ENCODE data around the gene PELI1. TPM values are rescaled to one million over a fixed set of nuclear protein-coding genes. Genes with fewer than 3 reads are reported as not detected.
A peak's percentile ranks its signal among the peaks of the same experiment; 100 is the strongest.

PELI1 gene
- total and polyA plus RNA-seq, 2 donors from 2014 or later, result 4.6 to 36.9 TPM

GRCh38 chr2:64140665-64141200, 3.5 kb downstream of the PELI1 start:
- Histone ChIP-seq H3K4me3 (ENCODE audit: low read length in 3 of 3) (no peak overlapping the region), H3K27ac (ENCODE audit: low read depth in 2 of 2, low read length in 2 of 2) (no peak overlapping the region), H3K36me3 (ENCODE audit: control insufficient read depth in 2 of 3, insufficient read depth in 3 of 3, low read length in 3 of 3) (no peaks in the 10 kb centered on the region), H3K9ac (ENCODE audit: low read length in 3 of 3) (no peak overlapping the region), H3K27me3 (ENCODE audit: control insufficient read depth, insufficient read depth, low read length) (no peaks in the 10 kb centered on the region), H3K4me1 (ENCODE audit: control insufficient read depth in 2 of 3, insufficient read depth in 2 of 3, low read depth in 1 of 3, low read length in 3 of 3) (peaks cover 0 to 2% (median 2%) of the 10 kb centered on the region in 3 donors), H3K9me3 (ENCODE audit: control insufficient read depth in 2 of 3, insufficient read depth in 1 of 3, low read length in 3 of 3) (no peaks in the 10 kb centered on the region)
- intact Hi-C loops (cut with DNase I), result no loop called here
- TF ChIP-seq, protein P1, sequence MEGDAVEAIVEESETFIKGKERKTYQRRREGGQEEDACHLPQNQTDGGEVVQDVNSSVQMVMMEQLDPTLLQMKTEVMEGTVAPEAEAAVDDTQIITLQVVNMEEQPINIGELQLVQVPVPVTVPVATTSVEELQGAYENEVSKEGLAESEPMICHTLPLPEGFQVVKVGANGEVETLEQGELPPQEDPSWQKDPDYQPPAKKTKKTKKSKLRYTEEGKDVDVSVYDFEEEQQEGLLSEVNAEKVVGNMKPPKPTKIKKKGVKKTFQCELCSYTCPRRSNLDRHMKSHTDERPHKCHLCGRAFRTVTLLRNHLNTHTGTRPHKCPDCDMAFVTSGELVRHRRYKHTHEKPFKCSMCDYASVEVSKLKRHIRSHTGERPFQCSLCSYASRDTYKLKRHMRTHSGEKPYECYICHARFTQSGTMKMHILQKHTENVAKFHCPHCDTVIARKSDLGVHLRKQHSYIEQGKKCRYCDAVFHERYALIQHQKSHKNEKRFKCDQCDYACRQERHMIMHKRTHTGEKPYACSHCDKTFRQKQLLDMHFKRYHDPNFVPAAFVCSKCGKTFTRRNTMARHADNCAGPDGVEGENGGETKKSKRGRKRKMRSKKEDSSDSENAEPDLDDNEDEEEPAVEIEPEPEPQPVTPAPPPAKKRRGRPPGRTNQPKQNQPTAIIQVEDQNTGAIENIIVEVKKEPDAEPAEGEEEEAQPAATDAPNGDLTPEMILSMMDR (IDR thresholded peaks at IDR 0.05; ENCODE audit: borderline replicate concordance, extremely low read depth, insufficient read depth), result no peak
- peak in 1 of 5 donors; percentile 20 for DNase-seq
- no peak for FAIRE-seq

DNA sequence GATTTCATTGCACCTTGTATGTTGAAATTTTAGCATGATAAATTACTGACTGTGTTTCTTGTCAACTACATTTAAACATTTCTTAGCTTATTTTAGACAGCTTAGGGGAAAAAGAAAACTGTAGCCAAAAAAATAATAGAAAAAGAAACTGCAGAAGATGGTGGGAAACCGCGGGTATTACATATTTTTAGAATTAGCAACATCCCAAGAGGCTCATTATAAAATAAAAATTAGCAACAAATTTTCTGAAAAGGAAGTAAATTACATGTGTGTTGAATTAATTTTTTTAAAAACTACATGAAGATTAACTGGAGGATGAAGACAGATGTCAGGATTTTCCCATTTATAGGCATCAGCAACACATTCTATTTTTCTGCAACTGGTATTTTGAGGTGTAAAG, 4.3 kb downstream of the PELI1 start:
- no peak overlapping the region for H3K9ac ChIP-seq (ENCODE audit: low read length in 3 of 3)
- intact Hi-C loops (cut with DNase I), result no loop called here
- no peaks in the 10 kb centered on the region for H3K27me3 ChIP-seq (ENCODE audit: control insufficient read depth, insufficient read depth, low read length)
- TF ChIP-seq, protein P1 (IDR thresholded peaks at IDR 0.05; ENCODE audit: borderline replicate concordance, extremely low read depth, insufficient read depth), result no peak
- H3K9me3 ChIP-seq (ENCODE audit: control insufficient read depth in 2 of 3, insufficient read depth in 1 of 3, low read length in 3 of 3), result no peaks in the 10 kb centered on the region
- FAIRE-seq (peak; percentile 6), DNase-seq (no peak)
- H3K4me1 ChIP-seq (ENCODE audit: control insufficient read depth in 2 of 3, insufficient read depth in 2 of 3, low read depth in 1 of 3, low read length in 3 of 3), result peaks cover 0 to 2% (median 2%) of the 10 kb centered on the region in 3 donors
- H3K27ac ChIP-seq (ENCODE audit: low read depth in 2 of 2, low read length in 2 of 2), result peak overlapping the region in 1 of 2 donors; percentile 6
- no peaks in the 10 kb centered on the region for H3K36me3 ChIP-seq (ENCODE audit: control insufficient read depth in 2 of 3, insufficient read depth in 3 of 3, low read length in 3 of 3)
- H3K4me3 ChIP-seq (ENCODE audit: low read length in 3 of 3), result no peak overlapping the region

GRCh38 chr2:64137996-64138395, 6.2 kb downstream of the PELI1 start:
- Histone ChIP-seq H3K4me3 (ENCODE audit: low read length in 3 of 3) (no peak overlapping the region), H3K36me3 (ENCODE audit: control insufficient read depth in 2 of 3, insufficient read depth in 3 of 3, low read length in 3 of 3) (no peaks in the 10 kb centered on the region), H3K27me3 (ENCODE audit: control insufficient read depth, insufficient read depth, low read length) (no peaks in the 10 kb centered on the region), H3K9ac (ENCODE audit: low read length in 3 of 3) (no peak overlapping the region), H3K9me3 (ENCODE audit: control insufficient read depth in 2 of 3, insufficient read depth in 1 of 3, low read length in 3 of 3) (no peaks in the 10 kb centered on the region), H3K27ac (ENCODE audit: low read depth in 2 of 2, low read length in 2 of 2) (peak overlapping the region in 1 of 2 donors; percentile 20), H3K4me1 (ENCODE audit: control insufficient read depth in 2 of 3, insufficient read depth in 2 of 3, low read depth in 1 of 3, low read length in 3 of 3) (peaks cover 0 to 2% (median 2%) of the 10 kb centered on the region in 3 donors)
- TF ChIP-seq, protein P1 (IDR thresholded peaks at IDR 0.05; ENCODE audit: borderline replicate concordance, extremely low read depth, insufficient read depth), result no peak
- intact Hi-C loops (cut with DNase I), result no loop called here
- FAIRE-seq (no peak), DNase-seq (no peak)

- no peak overlapping the region for H3K9ac ChIP-seq (ENCODE audit: low read length in 3 of 3)
- no peaks in the 10 kb centered on the region for H3K9me3 ChIP-seq (ENCODE audit: control insufficient read depth in 2 of 3, insufficient read depth in 1 of 3, low read length in 3 of 3)
- no peak overlapping the region for H3K27ac ChIP-seq (ENCODE audit: low read depth in 2 of 2, low read length in 2 of 2)
- TF ChIP-seq, protein P1 (IDR thresholded peaks at IDR 0.05; ENCODE audit: borderline replicate concordance, extremely low read depth, insufficient read depth), result no peak
- H3K4me1 ChIP-seq (ENCODE audit: control insufficient read depth in 2 of 3, insufficient read depth in 2 of 3, low read depth in 1 of 3, low read length in 3 of 3), result peaks cover 0 to 2% (median 2%) of the 10 kb centered on the region in 3 donors
- DNase-seq (no peak), FAIRE-seq (no peak)
- no peaks in the 10 kb centered on the region for H3K27me3 ChIP-seq (ENCODE audit: control insufficient read depth, insufficient read depth, low read length)
- no peak overlapping the region for H3K4me3 ChIP-seq (ENCODE audit: low read length in 3 of 3)
- intact Hi-C loops (cut with DNase I), result no loop called here
- no peaks in the 10 kb centered on the region for H3K36me3 ChIP-seq (ENCODE audit: control insufficient read depth in 2 of 3, insufficient read depth in 3 of 3, low read length in 3 of 3)
These were observed 6.7 kb downstream of the PELI1 start for GRCh38 chr2:64137567-64137966.
